T-cell (primary cell): ENCODE results near the gene WNT2B. TPM values are rescaled to one million over a fixed set of nuclear protein-coding genes. Genes with fewer than 3 reads are reported as not detected.

Experiments
- ATAC-seq, 4 experiments: fragments of 200-7000 bp in 3 of 4; fragments of 150-1000 bp in 1 of 4; cut with Tn5 transposase; replicated peaks in 1 of 4; 1 replicate in 3 of 4; 2 replicates in 1 of 4; pipeline ENCODE4 v1.10.0; 2021; ENCODE audit warnings: moderate library complexity in 3 of 4, mild to moderate bottlenecking in 2 of 4, moderate number of reproducible peaks in 1 of 4
- CTCF ChIA-PET, 2 donors: fragments of 300-600 bp; sonication (Branson Sonifier 250); formaldehyde crosslinking; loops; one replicate each; lab custom pipeline; 2022; ENCODE audit warnings: antibody characterized with exemption in 2 of 2; lab: Charles Lee
- POLR2A ChIA-PET, 2 donors: fragments of 300-600 bp; sonication (Branson Sonifier 250); formaldehyde crosslinking; loops; one replicate each; lab custom pipeline; 2022; ENCODE audit warnings: antibody characterized with exemption in 2 of 2; lab: Charles Lee
- DNase-seq, 35 experiments: peaks; one replicate each; pipeline versions ENCODE4 v3.0.0 to v3.0.0-alpha.2; 2013 to 2023
- H3K27ac ChIP-seq: one replicate; pipeline ENCODE4 v1.5.1; 2013; ENCODE audit warnings: low read length
- H3K27me3 ChIP-seq, 2 experiments: replicated peaks in 1 of 2; 1 replicate in 1 of 2; 2 replicates in 1 of 2; pipeline versions ENCODE4 v1.6.1 to v1.7.0; 2013; ENCODE audit warnings: low read length in 1 of 2, mixed read lengths in 1 of 2; ENCODE audit not compliant: control insufficient read depth in 2 of 2, insufficient read depth in 2 of 2; ENCODE audit errors: extremely low read depth in 1 of 2
- H3K36me3 ChIP-seq, 2 donors: 1 replicate in 1 of 2; 2 replicates in 1 of 2; pipeline versions ENCODE4 v1.6.1 to v1.7.0; 2013; ENCODE audit warnings: low read length in 1 of 2; ENCODE audit not compliant: control insufficient read depth in 2 of 2, insufficient read depth in 1 of 2; ENCODE audit errors: extremely low read depth in 1 of 2
- H3K4me1 ChIP-seq, 2 experiments: 1 replicate in 1 of 2; 2 replicates in 1 of 2; pipeline versions ENCODE4 v1.6.1 to v1.7.0; 2013; ENCODE audit warnings: low read length in 2 of 2, mixed read lengths in 1 of 2; ENCODE audit not compliant: insufficient read depth in 2 of 2, control insufficient read depth in 1 of 2; ENCODE audit errors: extremely low read depth in 1 of 2
- H3K4me3 ChIP-seq, 2 donors: 1 replicate in 1 of 2; 2 replicates in 1 of 2; pipeline versions ENCODE4 v1.5.1 to v1.7.0; 2013; ENCODE audit warnings: mild to moderate bottlenecking in 2 of 2, low read length in 1 of 2, moderate library complexity in 1 of 2; ENCODE audit not compliant: control insufficient read depth in 1 of 2; ENCODE audit errors: extremely low read depth in 1 of 2
- H3K9me3 ChIP-seq: 2 replicates; pipeline ENCODE4 v1.7.0; 2013
- H3K27ac Mint-ChIP-seq, 2 donors: one replicate each; pipeline ENCODE4 v1.8.0; 2020 to 2021; ENCODE audit warnings: mild to moderate bottlenecking in 2 of 2, mixed read lengths in 2 of 2
- H3K27me3 Mint-ChIP-seq, 2 donors: one replicate each; pipeline ENCODE4 v1.8.0; 2021 to 2022; ENCODE audit warnings: mixed read lengths in 2 of 2
- H3K36me3 Mint-ChIP-seq: one replicate; pipeline ENCODE4 v1.8.0; 2021; ENCODE audit warnings: mixed read lengths
- H3K4me1 Mint-ChIP-seq, 3 donors: one replicate each; pipeline ENCODE4 v1.8.0; 2020 to 2022; ENCODE audit warnings: mixed read lengths in 3 of 3, mild to moderate bottlenecking in 1 of 3
- H3K4me3 Mint-ChIP-seq, 3 donors: one replicate each; pipeline ENCODE4 v1.8.0; 2020 to 2022; ENCODE audit warnings: mild to moderate bottlenecking in 3 of 3, mixed read lengths in 3 of 3, moderate library complexity in 3 of 3
- H3K9me3 Mint-ChIP-seq, 3 donors: one replicate each; pipeline ENCODE4 v1.8.0; 2020 to 2022; ENCODE audit warnings: mixed read lengths in 3 of 3
- WGBS: methylation state at CpG from one replicate; pipeline ENCODE4 v1.1.5; 2013; ENCODE audit warnings: missing lambda C conversion rate; ENCODE audit not compliant: insufficient coverage; 5-methylcytosine and 5-hydroxymethylcytosine counted together
- total RNA-seq, 35 experiments: library from RNA in 6 of 35; stranded (reverse) in 6 of 35; fragments of 120-200 nt in 1 of 35; gene quantifications; one replicate each; pipeline versions ENCODE4 v1.2.1 to v1.2.4 and lab custom pipeline; 2013 to 2026

WNT2B gene
- total RNA-seq, 5 donors from 2014 or later (not counting 1 experiment from before 2014, with no cell fraction given) = 0.23 to 0.86 (median 0.47) TPM

DNA sequence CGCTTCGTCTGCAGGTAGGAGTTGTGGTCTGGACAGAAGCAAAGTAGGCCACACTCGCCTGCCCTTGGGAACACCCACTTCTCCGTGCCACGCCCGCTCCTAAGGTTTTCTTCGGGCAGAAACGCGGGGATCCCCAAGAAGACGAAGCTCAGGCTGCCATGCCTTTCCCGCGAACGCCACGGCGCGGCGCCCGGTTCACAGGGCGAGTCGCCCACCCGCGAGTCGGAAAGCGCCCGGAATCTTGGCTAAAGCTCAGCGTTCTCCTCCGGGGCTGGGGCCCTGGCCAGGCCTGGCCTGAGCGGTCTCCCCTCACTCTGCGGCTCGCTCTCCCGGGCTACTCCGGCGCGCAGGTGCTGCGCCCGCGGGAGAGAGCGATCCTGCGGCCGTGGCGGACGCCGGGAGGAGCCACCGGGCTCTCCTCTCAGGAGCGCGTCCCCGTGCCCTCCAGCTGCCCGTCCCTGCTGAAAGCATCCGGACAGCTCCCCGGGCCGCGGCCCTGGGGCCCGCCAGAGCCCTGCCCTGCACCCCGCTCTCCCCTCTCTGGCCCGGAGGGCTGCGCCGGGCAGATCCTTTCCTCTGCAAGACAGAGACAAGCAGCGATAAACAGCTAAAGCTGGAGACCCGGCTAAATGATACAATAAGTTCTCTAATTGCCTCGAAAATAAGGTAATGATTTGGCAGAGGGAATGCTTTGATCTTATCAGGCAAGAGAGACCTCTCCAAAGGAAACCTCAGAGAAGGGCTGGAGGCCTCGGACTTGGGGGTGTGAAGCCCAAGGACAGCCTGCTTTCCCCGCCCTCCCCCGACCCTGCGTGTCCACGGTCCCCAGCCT is 6.7 kb upstream of the WNT2B start:
- no peaks in the 10 kb centered on the region for H3K36me3 ChIP-seq
- ChIA-PET POLR2A (interaction anchor here in 1 of 2 donors (0.6 to 0.7 kb wide), 4 partner anchors 134 to 202 kb away, joined by 3 to 7 read pairs (median 5); partner anchors contain the start of gene MOV10), CTCF (interaction anchor here (0.5 to 1.7 kb wide), 12 partner anchors 68 to 570 kb away, joined by 3 to 17 read pairs (median 4); partner anchors contain the start of gene MOV10 (in 1 of the 2))
- H3K27ac Mint-ChIP-seq = no peak overlapping the region
- 1% methylated on average over 55 of the region's 65 CpGs for WGBS
- ATAC-seq (peak; percentile 71 to 82 (median 75)), DNase-seq (peak in 28 of 35 experiments; percentile 28 to 68 (median 42))
- H3K36me3 Mint-ChIP-seq = no peaks in the 10 kb centered on the region
- H3K4me3 Mint-ChIP-seq = peak overlapping the region; percentile 55 to 72 (median 64)
- peaks cover 63 to 71% of the 10 kb centered on the region in 2 donors for H3K27me3 Mint-ChIP-seq
- H3K27ac ChIP-seq = no peak overlapping the region
- H3K9me3 Mint-ChIP-seq = no peaks in the 10 kb centered on the region
- H3K27me3 ChIP-seq = peaks cover 19 to 60% of the 10 kb centered on the region in 2 experiments
- no peaks in the 10 kb centered on the region for H3K9me3 ChIP-seq
- peaks cover 0 to 12% of the 10 kb centered on the region in 2 experiments for H3K4me1 ChIP-seq
- H3K4me1 Mint-ChIP-seq = peaks cover 0 to 8% (median 7%) of the 10 kb centered on the region in 3 donors
- H3K4me3 ChIP-seq = peak overlapping the region; percentile 31 to 64

- Histone ChIP-seq H3K27ac (no peak overlapping the region), H3K27me3 (peaks cover 19 to 64% of the 10 kb centered on the region in 2 experiments), H3K4me1 (peaks cover 0 to 19% of the 10 kb centered on the region in 2 experiments), H3K4me3 (peak overlapping the region in 1 of 2 donors; percentile 3), H3K9me3 (no peaks in the 10 kb centered on the region), H3K36me3 (no peaks in the 10 kb centered on the region)
- peak overlapping the region; percentile 28 to 72 (median 55) for H3K4me3 Mint-ChIP-seq
- DNase-seq = no peak
- peaks cover 0 to 16% (median 13%) of the 10 kb centered on the region in 3 donors for H3K4me1 Mint-ChIP-seq
- no CpG with 5 or more reads among the region's 2 CpGs for WGBS
- ChIA-PET CTCF (interaction anchor here (1.0 to 1.7 kb wide), 4 partner anchors 111 to 172 kb away, joined by 3 to 17 read pairs (median 5); partner anchors contain the start of gene MOV10 (in 1 of the 2)), POLR2A (interaction anchor here in 1 of 2 donors (0.6 kb wide), 1 partner anchor 22 kb away, joined by 6 read pairs; no protein-coding TSS in a partner anchor)
- peaks cover 65% of the 10 kb centered on the region in 2 donors for H3K27me3 Mint-ChIP-seq
- H3K9me3 Mint-ChIP-seq = no peaks in the 10 kb centered on the region
- H3K27ac Mint-ChIP-seq = no peak overlapping the region
- H3K36me3 Mint-ChIP-seq = no peaks in the 10 kb centered on the region
- no peak for ATAC-seq
These were observed 5.9 kb upstream of the WNT2B start for GRCh38 chr1:112502826-112503225.

DNA sequence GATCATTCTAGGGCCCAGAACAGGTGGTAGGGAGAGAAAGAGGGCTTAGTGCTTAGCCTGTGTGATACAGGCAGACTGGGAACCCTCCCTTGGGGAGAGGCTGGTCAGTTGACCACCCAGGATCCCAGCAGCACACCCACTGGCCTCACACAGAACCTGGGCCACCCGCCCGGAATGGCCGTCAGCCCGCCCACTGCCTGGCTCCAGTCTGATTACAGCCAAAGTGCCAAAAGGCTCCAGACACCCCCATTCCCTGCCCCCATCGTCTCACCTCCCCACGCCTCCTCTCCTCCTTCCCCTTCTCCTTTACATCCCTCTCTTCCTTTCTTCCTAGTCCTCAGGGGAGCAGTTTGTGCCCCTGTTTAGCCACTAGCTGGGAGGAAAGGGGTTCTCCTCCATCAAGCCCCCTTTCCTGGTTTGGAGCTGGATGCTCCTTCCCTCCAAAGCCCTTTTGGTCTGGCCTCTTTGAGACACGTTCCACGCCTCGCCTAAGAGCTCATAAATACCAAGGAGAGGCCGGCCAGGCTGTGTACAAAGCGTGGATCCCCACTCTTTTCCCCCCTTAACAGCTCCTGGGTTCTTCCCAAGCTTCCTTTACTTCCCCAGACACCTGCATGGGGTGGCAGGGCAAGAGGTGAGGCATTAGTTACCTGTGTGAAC is 4.6 kb upstream of the WNT2B start:
- Histone ChIP-seq H3K27me3 (peaks cover 17 to 71% of the 10 kb centered on the region in 2 experiments), H3K27ac (no peak overlapping the region), H3K4me1 (peaks cover 5 to 30% of the 10 kb centered on the region in 2 experiments), H3K4me3 (no peak overlapping the region), H3K36me3 (no peaks in the 10 kb centered on the region), H3K9me3 (no peaks in the 10 kb centered on the region)
- DNase-seq = no peak
- no peak overlapping the region for H3K27ac Mint-ChIP-seq
- CTCF ChIA-PET = interaction anchor here in 1 of 2 donors (0.7 kb wide), 1 partner anchor 110 kb away, joined by 3 read pairs; no protein-coding TSS in a partner anchor
- POLR2A ChIA-PET = no interaction called here
- no peak for ATAC-seq
- no peaks in the 10 kb centered on the region for H3K9me3 Mint-ChIP-seq
- peaks cover 52 to 54% of the 10 kb centered on the region in 2 donors for H3K27me3 Mint-ChIP-seq
- H3K4me1 Mint-ChIP-seq = peaks cover 0 to 19% (median 17%) of the 10 kb centered on the region in 3 donors
- no peak overlapping the region for H3K4me3 Mint-ChIP-seq
- H3K36me3 Mint-ChIP-seq = no peaks in the 10 kb centered on the region
- 88% methylated on average over 8 of the region's 11 CpGs for WGBS

DNA sequence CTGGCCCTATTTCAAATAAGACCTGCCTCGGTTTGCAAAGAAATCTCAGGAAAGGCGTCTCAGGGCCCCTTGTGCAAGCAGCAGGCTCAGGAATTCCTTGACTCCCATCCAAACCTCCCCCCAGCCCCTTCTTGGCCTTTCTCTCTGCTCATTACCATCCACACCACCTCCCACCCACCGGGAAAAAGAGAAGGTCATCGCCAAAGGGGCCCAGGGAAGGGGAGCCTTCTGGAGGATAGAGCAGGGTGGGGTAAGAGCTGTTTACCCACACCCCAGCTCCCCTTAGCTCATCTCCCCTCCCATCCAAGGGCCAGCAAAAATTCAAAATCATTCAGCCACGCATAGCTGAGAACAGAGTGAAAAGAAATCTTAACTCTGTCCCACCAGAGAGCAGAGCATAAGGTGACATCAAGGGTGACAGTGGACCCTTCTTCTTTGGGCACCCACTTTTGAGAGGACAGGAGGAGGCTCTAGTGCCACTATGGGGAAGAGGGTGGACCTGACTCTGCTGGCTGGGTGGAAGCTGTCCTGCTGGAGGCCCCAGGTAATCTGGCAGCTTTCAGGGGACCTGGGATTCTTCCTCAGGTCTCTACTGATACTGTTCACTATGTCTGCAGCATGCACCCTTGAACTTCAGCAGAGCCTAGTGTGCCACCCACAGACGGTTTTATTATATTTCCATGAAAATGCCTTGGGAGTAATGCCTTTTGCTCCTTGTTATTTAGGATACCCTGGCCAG is 3.9 kb upstream of the WNT2B start:
- H3K27ac Mint-ChIP-seq = no peak overlapping the region
- H3K36me3 ChIP-seq = no peaks in the 10 kb centered on the region
- H3K27ac ChIP-seq = no peak overlapping the region
- no peak for ATAC-seq
- 75% methylated on average over 1 of the region's 6 CpGs for WGBS
- H3K4me1 Mint-ChIP-seq = peaks cover 0 to 23% (median 17%) of the 10 kb centered on the region in 3 donors
- no peak overlapping the region for H3K4me3 ChIP-seq
- H3K9me3 Mint-ChIP-seq = no peaks in the 10 kb centered on the region
- H3K27me3 ChIP-seq = peaks cover 17 to 78% of the 10 kb centered on the region in 2 experiments
- peaks cover 46 to 47% of the 10 kb centered on the region in 2 donors for H3K27me3 Mint-ChIP-seq
- no peaks in the 10 kb centered on the region for H3K36me3 Mint-ChIP-seq
- peaks cover 5 to 36% of the 10 kb centered on the region in 2 experiments for H3K4me1 ChIP-seq
- no peak for DNase-seq
- POLR2A ChIA-PET = no interaction called here
- CTCF ChIA-PET = interaction anchor here in 1 of 2 donors (0.7 kb wide), 1 partner anchor 109 kb away, joined by 3 read pairs; no protein-coding TSS in a partner anchor
- H3K4me3 Mint-ChIP-seq = no peak overlapping the region
- H3K9me3 ChIP-seq = no peaks in the 10 kb centered on the region

DNA sequence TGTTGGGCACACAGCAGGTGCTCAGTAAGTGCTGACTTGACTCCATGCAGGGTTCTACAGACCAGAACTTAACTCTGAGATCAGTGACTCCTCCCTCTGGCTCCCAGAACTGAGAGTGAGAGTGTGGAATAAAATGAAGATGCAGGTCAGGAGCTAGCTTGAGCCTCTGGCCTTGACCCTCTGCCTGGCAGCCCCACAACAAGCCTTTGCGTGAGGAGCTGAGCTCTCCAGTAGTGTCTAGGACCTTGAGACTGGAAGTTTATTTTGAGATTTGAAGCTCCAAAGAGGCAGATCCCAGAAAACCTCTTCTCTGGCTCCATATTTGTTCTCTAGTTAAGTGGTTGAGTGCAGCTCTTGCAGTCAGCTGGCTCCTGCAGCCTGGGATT is 3.4 kb upstream of the WNT2B start:
- Histone ChIP-seq H3K27ac (no peak overlapping the region), H3K27me3 (peaks cover 17 to 81% of the 10 kb centered on the region in 2 experiments), H3K4me1 (peaks cover 5 to 36% of the 10 kb centered on the region in 2 experiments), H3K9me3 (no peaks in the 10 kb centered on the region), H3K4me3 (no peak overlapping the region), H3K36me3 (no peaks in the 10 kb centered on the region)
- no CpG with 5 or more reads among the region's 1 CpG for WGBS
- H3K27ac Mint-ChIP-seq = no peak overlapping the region
- no peak overlapping the region for H3K4me3 Mint-ChIP-seq
- H3K36me3 Mint-ChIP-seq = no peaks in the 10 kb centered on the region
- ChIA-PET CTCF (no interaction called here), POLR2A (no interaction called here)
- H3K9me3 Mint-ChIP-seq = no peaks in the 10 kb centered on the region
- H3K4me1 Mint-ChIP-seq = peaks cover 0 to 23% (median 17%) of the 10 kb centered on the region in 3 donors
- no peak for ATAC-seq
- no peak for DNase-seq
- peaks cover 44% of the 10 kb centered on the region in 2 donors for H3K27me3 Mint-ChIP-seq
